A549 (cell line): ENCODE results near the gene PRRC2B. TPM values are rescaled to one million over a fixed set of nuclear protein-coding genes. Genes with fewer than 3 reads are reported as not detected.

ENCODE experiments used
- ATAC-seq, 2 experiments: fragments of 200-7000 bp in 1 of 2; fragments of >200 bp in 1 of 2; cut with Nextera tagmentation in 1 of 2; cut with Tn5 transposase in 1 of 2; 3 replicates each; pipeline versions ENCODE4 v1.8.0 to v1.9.1; 2018 to 2020; ENCODE audit warnings: mild to moderate bottlenecking in 1 of 2, moderate library complexity in 1 of 2
- CTCF ChIA-PET: fragments of 300-600 bp; sonication (Branson Sonifier 250); formaldehyde crosslinking; extraction: SDS; loops from one replicate; lab custom pipeline; 2021; ENCODE audit warnings: antibody characterized with exemption, inconsistent platforms; lab: Yijun Ruan, JAX
- POLR2A ChIA-PET: fragments of 350-600 bp; formaldehyde crosslinking; extraction: SDS; loops from one replicate; lab custom pipeline; 2021; ENCODE audit warnings: antibody characterized with exemption, inconsistent platforms; lab: Yijun Ruan, JAX
- DNase-seq, 2 experiments: peaks; one replicate each; pipeline versions ENCODE4 v3.0.0 to v3.0.0-alpha.2; 2011 to 2016; ENCODE audit warnings: low read depth in 1 of 2, low spot score in 1 of 2
- FAIRE-seq: peaks from 2 replicates; lab custom pipeline; 2011; peaks lifted over from hg19 to GRCh38; lab: Jason Lieb, UNC
- H3K27ac ChIP-seq, 2 experiments: fragments of >200 bp; sonication (Bioruptor Twin); formaldehyde crosslinking; 3 replicates each; pipeline ENCODE4 v1.5.1; 2016 to 2017
- H3K4me1 ChIP-seq: fragments of >200 bp; sonication (Bioruptor Twin); formaldehyde crosslinking; 3 replicates; pipeline ENCODE4 v1.6.1; 2016
- H3K4me2 ChIP-seq: fragments of >200 bp; sonication (Bioruptor Twin); formaldehyde crosslinking; 3 replicates; pipeline ENCODE4 v1.6.1; 2016
- H3K4me3 ChIP-seq: fragments of >200 bp; sonication (Bioruptor Twin); formaldehyde crosslinking; 3 replicates; pipeline ENCODE4 v1.5.1; 2016
- H3K9me3 ChIP-seq: fragments of >200 bp; sonication (Bioruptor Twin); formaldehyde crosslinking; 3 replicates; pipeline ENCODE4 v1.6.1; 2016
- ATOH8 ChIP-seq: fragments of 250-450 bp; sonication (Bioruptor Pico); IDR thresholded peaks from 2 replicates; pipeline ENCODE4 v1.5.0; 2020; ENCODE audit warnings: low read depth, mild to moderate bottlenecking, moderate library complexity
- BCL3 ChIP-seq: fragments of >200 bp; sonication (Bioruptor Twin); formaldehyde crosslinking; IDR thresholded peaks from 3 replicates; pipeline ENCODE4 v1.6.1; 2016
- CBX2 ChIP-seq: fragments of 200-600 bp; sonication (generic); IDR thresholded peaks from 2 replicates; pipeline ENCODE4 v1.6.1; 2016; ENCODE audit warnings: low read depth, mild to moderate bottlenecking, borderline replicate concordance
- CEBPB ChIP-seq, 2 experiments: fragments of >200 bp in 1 of 2; sonication (Bioruptor Twin) in 1 of 2; formaldehyde crosslinking in 1 of 2; IDR thresholded peaks; 2 replicates each; pipeline ENCODE4 v1.6.1; 2012 to 2016
- EHMT2 ChIP-seq: fragments of 200-600 bp; sonication (generic); IDR thresholded peaks from 2 replicates; pipeline ENCODE4 v1.6.1; 2016; ENCODE audit warnings: antibody characterized with exemption, low read depth, mild to moderate bottlenecking, moderate library complexity
- ELK1 ChIP-seq: fragments of 150-350 bp; IDR thresholded peaks from 2 replicates; pipeline ENCODE4 v1.6.1; 2014; ENCODE audit warnings: low read depth, mild to moderate bottlenecking, low read length
- EP300 ChIP-seq, 2 experiments: fragments of >200 bp; sonication (Bioruptor Twin); formaldehyde crosslinking; IDR thresholded peaks; 2 replicates in 1 of 2; 3 replicates in 1 of 2; pipeline ENCODE4 v1.6.1; 2016 to 2017
- FOSB ChIP-seq: fragments of 250-450 bp; sonication (Bioruptor Pico); IDR thresholded peaks from 2 replicates; pipeline ENCODE4 v1.5.0; 2020; ENCODE audit warnings: mild to moderate bottlenecking, moderate library complexity
- GATA3 ChIP-seq: IDR thresholded peaks from 2 replicates; pipeline ENCODE4 v1.6.1; 2012; ENCODE audit warnings: borderline replicate concordance
- HES2 ChIP-seq: fragments of >200 bp; sonication (Bioruptor Twin); formaldehyde crosslinking; IDR thresholded peaks from 2 replicates; pipeline ENCODE4 v1.6.1; 2016
- HEYL ChIP-seq: fragments of 250-450 bp; sonication (Bioruptor Pico); IDR thresholded peaks from 2 replicates; pipeline ENCODE4 v1.8.0; 2021; ENCODE audit warnings: mild to moderate bottlenecking, moderate library complexity
- HOXB5 ChIP-seq: fragments of 250-450 bp; sonication (Bioruptor Pico); IDR thresholded peaks from 2 replicates; pipeline ENCODE4 v1.5.0; 2020; ENCODE audit warnings: mild to moderate bottlenecking, moderate library complexity
- JUNB ChIP-seq: fragments of >200 bp; sonication (Bioruptor Twin); formaldehyde crosslinking; IDR thresholded peaks from 2 replicates; pipeline ENCODE4 v1.6.1; 2016
- KDM5A ChIP-seq: fragments of 200-600 bp; sonication (generic); IDR thresholded peaks from 2 replicates; pipeline ENCODE4 v1.6.1; 2016; ENCODE audit warnings: antibody characterized with exemption, mild to moderate bottlenecking
- NFE2L2 ChIP-seq: fragments of 150-350 bp; conservative IDR thresholded peaks from 2 replicates; pipeline ENCODE4 v1.6.1; 2014; ENCODE audit warnings: low read length
- NPAS2 ChIP-seq: fragments of 250-450 bp; sonication (Bioruptor Pico); IDR thresholded peaks from 2 replicates; pipeline ENCODE4 v1.8.0; 2022; ENCODE audit warnings: mild to moderate bottlenecking, moderate library complexity, borderline replicate concordance
- NR3C1 ChIP-seq: fragments of >200 bp; sonication (Bioruptor Twin); formaldehyde crosslinking; IDR thresholded peaks from 3 replicates; pipeline ENCODE4 v1.6.1; 2017
- POLR2A ChIP-seq: IDR thresholded peaks from 2 replicates; pipeline ENCODE4 v1.6.1; 2012; ENCODE audit warnings: mild to moderate bottlenecking, low read length
- POLR2AphosphoS2 ChIP-seq: conservative IDR thresholded peaks from 2 replicates; pipeline ENCODE4 v1.6.1; 2012; ENCODE audit warnings: low read length, improper control_type of control experiment, inconsistent platforms
- RARB ChIP-seq: fragments of 250-450 bp; sonication (Bioruptor Pico); IDR thresholded peaks from 2 replicates; pipeline ENCODE4 v1.8.0; 2021; ENCODE audit warnings: mild to moderate bottlenecking, moderate library complexity
- RFX5 ChIP-seq: fragments of 450-650 bp; IDR thresholded peaks from 2 replicates; pipeline ENCODE4 v1.7.1; 2014; ENCODE audit warnings: antibody characterized with exemption, mild to moderate bottlenecking, moderate library complexity
- SREBF2 ChIP-seq: fragments of 450-650 bp; IDR thresholded peaks from 2 replicates; pipeline ENCODE4 v1.6.1; 2014; ENCODE audit warnings: mild to moderate bottlenecking, moderate library complexity
- ZC3H11A ChIP-seq: fragments of 450-650 bp; IDR thresholded peaks from 2 replicates; pipeline ENCODE4 v1.6.1; 2014; ENCODE audit warnings: antibody characterized with exemption, mild to moderate bottlenecking
- ZNF302 ChIP-seq: fragments of 250-450 bp; sonication (Bioruptor Pico); IDR thresholded peaks from 2 replicates; pipeline ENCODE4 v1.9.0; 2021; ENCODE audit warnings: inconsistent platforms, mild to moderate bottlenecking, moderate library complexity
- WGBS: methylation state at CpG from one replicate; pipeline ENCODE4 v1.1.6; 2017; ENCODE audit errors: missing lambda C conversion rate; 5-methylcytosine and 5-hydroxymethylcytosine counted together
- polyA plus RNA-seq, 4 experiments: library from polyadenylated mRNA; depleted of rRNA in 3 of 4; stranded (reverse); fragments of >200 nt; fragmentation: RNase III in 1 of 4; extraction: RNeasy Plus Mini Kit Qiagen cat#74134 plus additional on column Dnase treatment in 1 of 4; gene quantifications; 2 replicates in 3 of 4; 3 replicates in 1 of 4; pipeline ENCODE4 v1.2.3, GENCODE V29; 2011 to 2017

The PRRC2B gene
- polyA plus RNA-seq, 2 of the 4 experiments (the other 2 are of a cell fraction), result 35.6 to 47.3 TPM

- H3K4me3 ChIP-seq, result no peak overlapping the region
Measured at GRCh38 chr9:131407717-131408195, 13.9 kb downstream of the PRRC2B start.

GRCh38 chr9:131409458-131409992, 15.6 kb downstream of the PRRC2B start:
- Histone ChIP-seq H3K4me3 (no peak overlapping the region), H3K4me2 (no peak overlapping the region), H3K9me3 (no peaks in the 10 kb centered on the region), H3K27ac (no peak overlapping the region), H3K4me1 (peaks cover 90% of the 10 kb centered on the region)
- DNase-seq, result no peak
- WGBS, result 77% methylated on average over 7 of the region's 7 CpGs
- POLR2A ChIA-PET, result no interaction called here
- no peak for ATAC-seq
- CTCF ChIA-PET, result interaction anchor here (3.2 kb wide), 1 partner anchor 60 kb away, joined by 14 read pairs; no protein-coding TSS in a partner anchor
- TF ChIP-seq RFX5, result no peak
- no peak for TF ChIP-seq ZNF302 (CRISPR knock-in tag)
- no peak for TF ChIP-seq CEBPB (IDR thresholded peaks at IDR 0.05)
- no peak for TF ChIP-seq FOSB (CRISPR knock-in tag)
- no peak for TF ChIP-seq HEYL (CRISPR knock-in tag)
- no peak for TF ChIP-seq EHMT2
- TF ChIP-seq NPAS2 (CRISPR knock-in tag), result no peak
- FAIRE-seq, result no peak

More at GRCh38 chr9:131407717-131408195, 13.9 kb downstream of the PRRC2B start:
- ChIA-PET POLR2A (no interaction called here), CTCF (interaction anchor here (1.0 to 7.3 kb wide), 4 partner anchors 11 to 58 kb away, joined by 4 to 45 read pairs (median 6); no protein-coding TSS in a partner anchor)
- no peak overlapping the region; a peak in 1 of 6 replicates for H3K27ac ChIP-seq
- H3K9me3 ChIP-seq, result no peaks in the 10 kb centered on the region
- TF ChIP-seq SREBF2, result no peak
- TF ChIP-seq RARB (CRISPR knock-in tag), result no peak
- no peak for TF ChIP-seq NPAS2 (CRISPR knock-in tag)
- TF ChIP-seq NFE2L2, result no peak
- TF ChIP-seq ELK1, result no peak
- TF ChIP-seq NR3C1, result no peak
- TF ChIP-seq HES2, result no peak
- TF ChIP-seq HOXB5 (CRISPR knock-in tag), result no peak
- no peak for TF ChIP-seq EP300 (IDR thresholded peaks at IDR 0.05)
- no peak for TF ChIP-seq POLR2A
- TF ChIP-seq CBX2, result no peak
- peak overlapping the region; percentile 47 for H3K4me2 ChIP-seq
- ATAC-seq (peak; percentile 54 to 74), FAIRE-seq (no peak), DNase-seq (peak in 1 of 2 experiments; percentile 45)
- peaks cover 93% of the 10 kb centered on the region for H3K4me1 ChIP-seq
- WGBS, result 50% methylated on average over 13 of the region's 13 CpGs

GRCh38 chr9:131410044-131410491, 16.2 kb downstream of the PRRC2B start:
- Histone ChIP-seq H3K4me3 (no peak overlapping the region), H3K4me1 (peaks cover 89% of the 10 kb centered on the region), H3K4me2 (no peak overlapping the region), H3K27ac (no peak overlapping the region), H3K9me3 (no peaks in the 10 kb centered on the region)
- WGBS, result 90% methylated on average over 7 of the region's 7 CpGs
- ATAC-seq, result no peak
- DNase-seq, result no peak
- ChIA-PET CTCF (interaction anchor here (1.3 to 3.2 kb wide), 2 partner anchors 23 to 60 kb away, joined by 3 to 14 read pairs; no protein-coding TSS in a partner anchor), POLR2A (no interaction called here)
- TF ChIP-seq ZC3H11A (no peak), BCL3 (no peak), JUNB (no peak), HEYL (CRISPR knock-in tag) (no peak), SREBF2 (no peak), ATOH8 (CRISPR knock-in tag) (no peak), POLR2A (no peak), GATA3 (no peak), POLR2AphosphoS2 (no peak), KDM5A (no peak)
- no peak for FAIRE-seq
